SK-N-MC (cell line): ENCODE data around the gene PBX1.

Experiments
- DNase-seq: peaks from one replicate; pipeline ENCODE4 v3.0.0-alpha.2; 2011; ENCODE audit warnings: low read depth, low spot score
- H3K27ac ChIP-seq: fragments of 200-600 bp; sonication (generic); 2 replicates; pipeline ENCODE4 v1.5.1; 2016; ENCODE audit warnings: mixed run types
- H3K36me3 ChIP-seq: fragments of 200-600 bp; sonication (generic); 2 replicates; pipeline ENCODE4 v1.6.1; 2017; ENCODE audit warnings: antibody characterized with exemption, low read length, mixed read lengths; ENCODE audit not compliant: insufficient read depth
- H3K4me3 ChIP-seq: fragments of 200-600 bp; sonication (generic); 2 replicates; pipeline ENCODE4 v1.5.1; 2016
- H3K9ac ChIP-seq: fragments of 200-600 bp; sonication (generic); 2 replicates; pipeline ENCODE4 v1.8.0; 2017; ENCODE audit warnings: mixed run types, mixed read lengths; ENCODE audit not compliant: insufficient read length
- H3K9me3 ChIP-seq: fragments of 200-600 bp; sonication (generic); 2 replicates; pipeline ENCODE4 v1.6.1; 2017; ENCODE audit warnings: low read depth, mild to moderate bottlenecking, antibody characterized with exemption, low read length, moderate library complexity, mixed read lengths
- EZH2 ChIP-seq: fragments of 200-600 bp; sonication (generic); IDR thresholded peaks from one replicate; pipeline ENCODE4 v1.6.1; 2017; ENCODE audit warnings: antibody characterized with exemption
- FOXP2 ChIP-seq: optimal IDR thresholded peaks from 2 replicates; pipeline ENCODE3; 2011; ENCODE audit warnings: mild to moderate bottlenecking, moderate library complexity; ENCODE audit not compliant: insufficient read depth; ENCODE audit errors: extremely low read length, control extremely low read depth
- POLR2AphosphoS5 ChIP-seq: IDR thresholded peaks from 2 replicates; pipeline ENCODE4 v1.6.1; 2012; ENCODE audit warnings: mild to moderate bottlenecking, low read depth, low read length, borderline replicate concordance

Gene PBX1

DNA sequence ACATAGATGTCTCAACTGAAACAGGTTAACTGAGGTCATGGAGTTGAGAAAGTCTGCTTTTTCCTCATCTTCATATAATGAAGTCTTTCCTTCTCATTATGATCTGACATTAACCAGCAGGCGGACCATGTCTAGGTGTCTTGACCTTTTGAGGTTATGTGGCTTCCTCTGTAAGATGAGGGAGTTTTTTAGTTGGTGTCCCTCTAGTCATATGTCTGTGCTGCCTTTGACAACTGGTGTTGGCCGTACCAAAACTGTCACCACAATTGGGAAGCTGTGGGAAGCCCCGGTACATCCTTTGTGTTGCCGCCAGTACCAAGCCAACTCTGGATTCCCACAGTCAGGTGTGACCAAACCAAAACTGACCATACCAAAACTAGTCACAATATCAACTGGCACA lies 105.1 kb downstream of the PBX1 start:
- no peak for DNase-seq

DNA sequence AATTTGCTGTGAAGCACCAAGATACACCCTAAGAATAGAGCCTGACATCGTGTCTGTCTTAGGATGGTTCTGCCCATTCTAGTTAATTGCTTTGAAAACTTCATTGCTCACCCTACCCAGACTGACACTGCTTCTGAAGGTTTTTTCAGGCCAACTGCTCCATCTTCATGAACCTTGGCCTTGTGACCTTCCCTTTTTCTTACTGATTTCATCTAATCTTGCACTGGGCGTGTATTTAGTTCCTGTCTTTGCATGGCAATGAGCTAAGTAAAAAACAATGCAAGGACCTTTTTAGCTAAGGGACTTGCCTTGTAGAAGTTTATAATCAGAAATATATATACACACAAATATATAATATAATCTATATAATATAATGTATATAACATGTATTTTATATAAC lies 108.0 kb downstream of the PBX1 start:
- Histone ChIP-seq H3K9ac (no peak overlapping the region), H3K4me3 (no peak overlapping the region), H3K36me3 (peaks cover 9% of the 10 kb centered on the region; the same call in 1 of the 2 replicates), H3K9me3 (no peaks in the 10 kb centered on the region), H3K27ac (no peak overlapping the region)
- no peak for TF ChIP-seq POLR2AphosphoS5
- TF ChIP-seq FOXP2, result no peak
- TF ChIP-seq EZH2, result no peak
- DNase-seq, result no peak

More for the DNA sequence above, 105.1 kb downstream of the PBX1 start:
- no peaks in the 10 kb centered on the region for H3K9me3 ChIP-seq
- H3K4me3 ChIP-seq, result no peak overlapping the region
- no peak for TF ChIP-seq FOXP2
- TF ChIP-seq POLR2AphosphoS5, result no peak
- TF ChIP-seq EZH2, result no peak
- H3K9ac ChIP-seq, result no peak overlapping the region
- peak overlapping the region; percentile 94 for H3K27ac ChIP-seq
- peaks cover 9% of the 10 kb centered on the region; the same call in 1 of the 2 replicates for H3K36me3 ChIP-seq

DNA sequence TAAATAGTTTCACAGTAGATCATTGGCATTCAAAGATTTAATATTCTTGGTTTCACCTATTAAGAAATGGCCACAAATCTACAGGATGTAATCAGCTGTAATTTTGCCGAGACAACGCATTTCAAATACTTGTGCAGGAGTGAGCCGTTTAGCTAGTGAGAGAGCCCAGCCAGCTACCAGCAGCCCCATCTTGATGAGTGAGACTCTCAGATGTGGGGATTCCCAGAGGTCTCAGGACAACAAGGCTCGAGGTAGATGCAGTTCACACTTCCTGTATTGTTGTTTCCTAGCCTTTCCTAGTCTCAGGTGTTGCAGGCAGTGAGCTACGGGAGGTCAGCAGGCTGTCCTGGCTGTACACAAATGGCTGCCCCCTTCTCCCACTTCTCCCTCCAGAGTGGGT lies 108.6 kb downstream of the PBX1 start:
- no peaks in the 10 kb centered on the region for H3K9me3 ChIP-seq
- no peak overlapping the region for H3K4me3 ChIP-seq
- no peak for TF ChIP-seq EZH2
- no peak for TF ChIP-seq POLR2AphosphoS5
- TF ChIP-seq FOXP2, result no peak
- no peak for DNase-seq
- no peak overlapping the region for H3K27ac ChIP-seq
- no peak overlapping the region for H3K9ac ChIP-seq
- peaks cover 9% of the 10 kb centered on the region; the same call in 1 of the 2 replicates for H3K36me3 ChIP-seq

DNA sequence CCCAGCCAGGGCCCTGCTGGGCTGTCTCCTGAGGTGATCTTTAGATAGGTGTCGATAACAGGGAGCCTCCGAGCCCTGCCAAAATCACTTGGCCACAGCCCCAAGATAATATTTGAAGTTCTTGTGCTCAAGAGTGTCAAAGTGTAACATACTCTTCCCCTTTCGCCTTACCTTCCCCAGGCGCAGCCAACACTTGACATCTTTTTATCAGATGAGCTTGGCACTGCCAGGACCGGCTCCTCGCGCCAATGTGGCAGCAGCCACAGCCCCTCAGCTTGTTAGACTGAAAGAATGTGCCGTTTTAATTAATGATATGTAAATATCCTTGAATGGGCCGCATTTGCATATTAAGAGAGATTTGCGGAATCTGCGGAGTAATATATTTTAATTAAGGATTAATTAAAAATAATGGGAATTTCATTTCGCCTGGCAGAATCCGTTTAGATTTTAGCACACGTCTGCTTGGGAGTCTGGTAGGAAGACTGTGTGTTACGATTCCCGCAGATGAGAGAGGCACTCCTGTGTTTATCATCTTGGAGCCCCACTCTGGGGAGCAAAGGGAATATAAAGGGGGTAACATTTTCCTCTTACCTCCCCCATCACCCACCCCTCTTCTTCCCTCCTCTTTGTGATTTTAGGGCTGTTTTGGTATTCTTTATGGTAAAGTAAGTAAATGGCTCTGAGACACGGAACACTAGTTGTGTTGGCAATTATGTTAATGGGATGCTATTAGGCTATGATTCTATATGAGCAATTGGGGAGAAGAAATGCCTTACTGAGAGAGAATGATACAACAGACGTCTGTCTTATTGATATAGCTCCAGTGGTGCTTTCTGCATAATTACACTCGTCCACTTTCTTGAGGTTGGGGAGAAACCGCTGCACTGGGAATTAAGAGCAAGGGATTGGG lies 109.8 kb downstream of the PBX1 start:
- no peak overlapping the region for H3K4me3 ChIP-seq
- no peak overlapping the region for H3K27ac ChIP-seq
- no peak for TF ChIP-seq FOXP2
- TF ChIP-seq POLR2AphosphoS5, result no peak
- TF ChIP-seq EZH2, result no peak
- H3K9ac ChIP-seq, result no peak overlapping the region
- no peaks in the 10 kb centered on the region for H3K9me3 ChIP-seq
- H3K36me3 ChIP-seq, result peaks cover 10% of the 10 kb centered on the region
- no peak for DNase-seq

DNA sequence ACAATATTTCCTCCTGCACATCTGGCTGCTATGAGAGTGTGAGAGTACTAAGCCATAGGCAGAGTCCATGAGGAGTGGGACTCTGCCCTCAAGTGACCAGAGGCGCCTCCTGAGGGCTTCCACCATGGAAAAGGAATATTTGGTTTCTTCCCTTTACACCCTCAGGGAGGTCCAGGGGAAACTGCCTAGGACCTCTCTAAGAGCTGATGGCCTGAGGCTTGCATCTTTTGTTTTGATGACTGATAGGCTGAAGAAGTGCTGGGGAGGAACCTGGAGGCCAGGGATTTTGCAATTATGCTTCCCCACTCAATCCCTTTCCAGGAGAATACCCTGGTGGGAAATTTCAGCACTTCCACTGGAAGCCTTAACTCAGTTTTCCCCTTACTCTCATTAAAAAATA lies 111.0 kb downstream of the PBX1 start:
- Histone ChIP-seq H3K9me3 (no peaks in the 10 kb centered on the region), H3K9ac (no peak overlapping the region), H3K4me3 (no peak overlapping the region), H3K27ac (peak overlapping the region; percentile 71), H3K36me3 (peaks cover 2% of the 10 kb centered on the region; the same call in 1 of the 2 replicates)
- no peak for TF ChIP-seq FOXP2
- TF ChIP-seq EZH2, result no peak
- TF ChIP-seq POLR2AphosphoS5, result no peak
- no peak for DNase-seq

DNA sequence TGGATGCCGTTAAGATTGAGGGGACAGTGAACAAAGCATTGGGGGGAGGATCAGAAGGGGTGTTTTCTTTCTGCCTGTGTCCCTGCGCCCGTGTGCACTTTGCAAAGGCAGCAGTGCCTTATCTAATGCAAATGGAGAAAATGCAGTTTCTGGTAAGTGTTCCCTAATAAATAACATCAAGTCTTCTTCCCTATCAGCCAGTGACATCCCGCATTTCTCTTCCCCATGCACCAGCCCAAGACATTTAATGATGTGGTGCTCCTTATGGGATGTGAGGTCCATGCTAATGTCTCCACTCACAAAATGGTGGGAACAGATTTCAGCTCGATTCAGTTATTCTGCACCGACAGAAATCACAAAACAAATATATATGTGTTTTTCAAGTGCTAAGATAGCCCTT lies 111.8 kb downstream of the PBX1 start:
- TF ChIP-seq POLR2AphosphoS5, result no peak
- TF ChIP-seq EZH2, result no peak
- TF ChIP-seq FOXP2, result no peak
- no peaks in the 10 kb centered on the region for H3K9me3 ChIP-seq
- H3K27ac ChIP-seq, result peak overlapping the region; percentile 71
- no peak for DNase-seq
- no peak overlapping the region for H3K4me3 ChIP-seq
- H3K9ac ChIP-seq, result no peak overlapping the region
- peaks cover 2% of the 10 kb centered on the region; the same call in 1 of the 2 replicates for H3K36me3 ChIP-seq

DNA sequence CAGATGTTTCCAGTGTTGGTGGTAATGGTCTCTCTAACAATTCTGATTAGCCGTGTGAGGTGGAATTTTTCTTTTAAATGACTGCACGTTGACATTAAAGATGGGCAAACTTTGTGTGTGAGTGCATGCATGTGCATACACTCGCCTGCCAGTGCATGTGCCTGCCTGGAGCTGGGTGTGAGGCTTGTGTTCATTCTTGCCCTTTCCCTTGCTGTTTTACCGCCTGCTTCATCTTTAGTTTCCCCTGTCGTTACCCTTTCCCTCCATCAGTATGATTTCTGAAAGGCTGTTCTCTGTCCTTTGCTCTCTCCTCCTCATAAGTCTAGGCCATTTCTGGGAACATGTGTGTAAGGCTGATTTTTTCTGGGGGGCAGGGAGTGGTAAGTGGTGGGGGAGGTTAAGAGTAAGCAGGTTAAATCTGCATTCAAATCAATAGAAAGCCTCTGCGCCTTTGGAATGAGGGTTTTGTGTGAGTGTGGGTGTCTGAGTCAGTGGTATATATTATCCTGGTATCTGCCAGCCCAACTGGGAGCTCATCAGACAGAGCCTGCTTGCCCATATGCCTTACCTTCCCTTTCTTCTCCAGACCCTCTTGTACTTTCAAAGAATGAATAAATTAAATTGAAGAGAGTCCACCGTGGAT lies 112.5 kb downstream of the PBX1 start:
- Histone ChIP-seq H3K27ac (peak overlapping the region; percentile 71), H3K9ac (no peak overlapping the region), H3K4me3 (no peak overlapping the region), H3K9me3 (no peaks in the 10 kb centered on the region), H3K36me3 (peaks cover 2% of the 10 kb centered on the region; the same call in 1 of the 2 replicates)
- DNase-seq, result no peak
- TF ChIP-seq POLR2AphosphoS5 (no peak), EZH2 (no peak), FOXP2 (no peak)

DNA sequence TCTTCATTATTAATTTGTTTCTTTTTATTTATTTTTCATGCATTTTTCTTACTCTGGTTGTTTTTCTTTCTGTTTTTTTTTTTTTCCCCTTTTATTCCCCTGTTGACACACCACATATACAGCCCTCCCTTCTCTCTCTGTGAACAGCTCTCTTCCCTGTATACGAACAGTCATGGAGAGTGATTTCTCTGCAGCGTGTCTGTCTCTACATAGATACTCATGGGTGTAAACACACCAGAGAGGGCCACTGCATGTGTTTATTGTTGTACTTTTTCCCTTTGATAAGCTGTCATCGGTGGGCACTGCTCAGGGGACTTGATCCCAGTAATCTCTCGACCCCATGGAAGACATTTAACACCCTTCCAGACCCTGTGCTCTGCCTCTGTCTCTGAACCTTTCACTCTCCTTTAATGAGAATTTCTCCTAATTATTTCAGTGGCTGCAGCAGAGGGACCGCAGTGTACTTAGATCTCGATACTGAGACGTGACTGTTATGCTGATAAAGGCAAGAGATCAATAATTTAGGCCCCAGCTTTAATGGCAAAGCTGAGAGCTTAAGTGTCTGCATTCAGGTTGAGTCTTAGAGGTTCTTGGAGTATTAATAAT lies 113.1 kb downstream of the PBX1 start:
- H3K27ac ChIP-seq, result peak overlapping the region; percentile 71; the same call in 1 of the 2 replicates
- peaks cover 2% of the 10 kb centered on the region; the same call in 1 of the 2 replicates for H3K36me3 ChIP-seq
- no peaks in the 10 kb centered on the region for H3K9me3 ChIP-seq
- TF ChIP-seq EZH2, result no peak
- no peak for TF ChIP-seq FOXP2
- peak overlapping the region; percentile 30 for H3K9ac ChIP-seq
- no peak overlapping the region for H3K4me3 ChIP-seq
- DNase-seq, result no peak
